Neural cell (in vitro differentiated cells): ENCODE measurements around the gene RETSAT. TPM values are rescaled to one million over a fixed set of nuclear protein-coding genes. Genes with fewer than 3 reads are reported as not detected.

Experiments
- H2AFZ ChIP-seq: fragments of 200-600, 300-800 bp; sonication (generic), shearing (Covaris generic); 2 replicates; pipeline ENCODE4 v1.6.0; 2014; ENCODE audit warnings: low read depth, mild to moderate bottlenecking, antibody characterized with exemption, low read length, moderate library complexity
- H3F3A ChIP-seq: fragments of 200-600 bp; shearing (Covaris generic); 2 replicates; pipeline ENCODE4 v1.6.1; 2016; ENCODE audit warnings: mild to moderate bottlenecking, moderate library complexity, mixed read lengths, antibody characterized with exemption, low read length; ENCODE audit not compliant: insufficient read depth, poor library complexity, severe bottlenecking
- H3K27ac ChIP-seq: fragments of 200-600, 300-800 bp; sonication (generic), shearing (Covaris generic); 2 replicates; pipeline ENCODE4 v1.5.1; 2014; ENCODE audit warnings: mild to moderate bottlenecking, low read length, moderate library complexity
- H3K27me3 ChIP-seq: fragments of 300-800, 200-600 bp; sonication (generic), shearing (Covaris generic); 2 replicates; pipeline ENCODE4 v1.6.0; 2014; ENCODE audit warnings: mild to moderate bottlenecking, low read depth, low read length, moderate library complexity; ENCODE audit not compliant: insufficient read depth
- H3K36me3 ChIP-seq: fragments of 300-800, 200-600 bp; sonication (generic), shearing (Covaris generic); 2 replicates; pipeline ENCODE4 v1.5.1; 2014; ENCODE audit warnings: mild to moderate bottlenecking, antibody characterized with exemption, low read length, moderate library complexity; ENCODE audit not compliant: insufficient read depth
- H3K4me2 ChIP-seq: fragments of 300-800, 200-600 bp; sonication (generic), shearing (Covaris generic); 2 replicates; pipeline ENCODE4 v1.6.0; 2014; ENCODE audit warnings: mild to moderate bottlenecking, low read length
- H3K4me3 ChIP-seq: fragments of 300-800, 200-600 bp; sonication (generic), shearing (Covaris generic); 2 replicates; pipeline ENCODE4 v1.5.1; 2014; ENCODE audit warnings: mild to moderate bottlenecking, low read length, moderate library complexity
- H3K79me2 ChIP-seq: fragments of 200-600 bp; shearing (Covaris generic); replicated peaks from 2 replicates; pipeline ENCODE4 v1.6.0; 2014; ENCODE audit warnings: mild to moderate bottlenecking, low read length, moderate library complexity; ENCODE audit not compliant: insufficient read depth
- H3K9ac ChIP-seq: fragments of 300-800, 200-600 bp; sonication (generic), shearing (Covaris generic); 2 replicates; pipeline ENCODE4 v1.6.1; 2016; ENCODE audit warnings: mild to moderate bottlenecking, low read length, mixed read lengths
- H3K9me2 ChIP-seq: fragments of 200-600 bp; shearing (Covaris generic); 2 replicates; pipeline ENCODE4 v1.6.1; 2016; ENCODE audit warnings: mild to moderate bottlenecking, low read length, mixed read lengths; ENCODE audit not compliant: insufficient read depth
- H3K9me3 ChIP-seq: fragments of 200-600, 300-800 bp; sonication (generic), shearing (Covaris generic); 2 replicates; pipeline ENCODE4 v1.6.1; 2016; ENCODE audit warnings: mild to moderate bottlenecking, mixed run types, low read length, moderate library complexity, mixed read lengths
- H4K20me1 ChIP-seq: fragments of 200-600 bp; shearing (Covaris generic); 2 replicates; pipeline ENCODE4 v1.6.1; 2016; ENCODE audit warnings: mild to moderate bottlenecking, mixed run types; ENCODE audit not compliant: insufficient read depth
- EP300 ChIP-seq: fragments of 450-650 bp; conservative IDR thresholded peaks from 2 replicates; pipeline ENCODE4 v1.6.1; 2014; ENCODE audit warnings: antibody characterized with exemption, mild to moderate bottlenecking, moderate library complexity; ENCODE audit not compliant: poor library complexity, severe bottlenecking
- EZH2 ChIP-seq: fragments of 200-600, 300-800 bp; shearing (Covaris generic), sonication (generic); IDR thresholded peaks from 2 replicates; pipeline ENCODE4 v1.6.1; 2014; ENCODE audit warnings: antibody characterized with exemption, low read length, borderline replicate concordance, mild to moderate bottlenecking; ENCODE audit not compliant: insufficient read depth, poor library complexity, severe bottlenecking
- MXI1 ChIP-seq: fragments of 450-650 bp; conservative IDR thresholded peaks from 2 replicates; pipeline ENCODE4 v1.6.1; 2014; ENCODE audit warnings: antibody characterized with exemption, mild to moderate bottlenecking; ENCODE audit not compliant: poor library complexity, severe bottlenecking
- POLR2AphosphoS5 ChIP-seq: IDR thresholded peaks from 2 replicates; pipeline ENCODE4 v1.6.1; 2012
- RAD21 ChIP-seq: fragments of 450-650 bp; conservative IDR thresholded peaks from 2 replicates; pipeline ENCODE4 v1.6.1; 2014; ENCODE audit warnings: antibody characterized with exemption, mild to moderate bottlenecking, moderate library complexity
- SMC3 ChIP-seq: fragments of 450-650 bp; conservative IDR thresholded peaks from 2 replicates; pipeline ENCODE4 v1.6.1; 2014; ENCODE audit warnings: antibody characterized with exemption, mild to moderate bottlenecking, moderate library complexity; ENCODE audit not compliant: poor library complexity
- TAF1 ChIP-seq: IDR thresholded peaks from 2 replicates; pipeline ENCODE4 v1.6.1; 2012; ENCODE audit warnings: low read depth
- polyA plus RNA-seq: library from polyadenylated mRNA; depleted of rRNA; stranded (reverse); fragments of >200 nt; gene quantifications from 2 replicates; pipeline ENCODE4 v1.2.3, GENCODE V29; 2014
- TF ChIP-seq, protein P1 (sequence below): IDR thresholded peaks from 2 replicates; pipeline ENCODE4 v1.6.1; 2012; ENCODE audit warnings: borderline replicate concordance
- TF ChIP-seq, protein P2 (sequence below): fragments of 450-650 bp; IDR thresholded peaks from 2 replicates; pipeline ENCODE4 v1.5.1; 2014; ENCODE audit warnings: antibody characterized with exemption, mild to moderate bottlenecking, moderate library complexity; ENCODE audit not compliant: poor library complexity, severe bottlenecking

The RETSAT gene
- polyA plus RNA-seq, 1 donor from 2014 or later = 10.9 TPM

DNA sequence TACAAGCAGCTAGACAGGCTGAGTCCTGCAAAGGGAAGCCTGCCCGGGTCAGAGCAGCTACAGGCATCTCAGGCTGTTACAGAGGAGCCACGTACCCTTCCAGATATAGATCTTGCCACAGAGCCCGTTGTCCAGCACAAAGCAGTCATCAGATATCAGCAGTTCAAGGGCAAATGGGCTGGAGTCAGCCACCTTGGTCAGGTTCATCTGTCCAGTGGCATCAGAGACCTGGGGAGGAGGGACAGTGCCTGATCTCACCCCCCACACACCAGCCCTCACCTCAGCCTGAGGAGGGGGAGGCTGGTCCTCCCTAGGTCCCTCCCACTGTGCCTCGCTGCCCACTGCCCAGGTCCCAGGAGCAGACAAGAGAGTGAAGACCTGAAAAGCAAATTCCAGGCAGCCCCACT lies 43.6 kb upstream of the RETSAT start:
- Histone ChIP-seq H2AFZ (no peak overlapping the region), H3K27ac (no peak overlapping the region), H3F3A (no peaks in the 10 kb centered on the region), H3K9me2 (no peaks in the 10 kb centered on the region), H3K9ac (no peak overlapping the region), H3K4me2 (no peak overlapping the region), H3K79me2 (no peaks in the 10 kb centered on the region), H3K4me3 (no peak overlapping the region), H4K20me1 (no peaks in the 10 kb centered on the region), H3K27me3 (no peaks in the 10 kb centered on the region), H3K36me3 (no peaks in the 10 kb centered on the region), H3K9me3 (no peaks in the 10 kb centered on the region)
- no peak for TF ChIP-seq POLR2AphosphoS5
- TF ChIP-seq, protein P1, sequence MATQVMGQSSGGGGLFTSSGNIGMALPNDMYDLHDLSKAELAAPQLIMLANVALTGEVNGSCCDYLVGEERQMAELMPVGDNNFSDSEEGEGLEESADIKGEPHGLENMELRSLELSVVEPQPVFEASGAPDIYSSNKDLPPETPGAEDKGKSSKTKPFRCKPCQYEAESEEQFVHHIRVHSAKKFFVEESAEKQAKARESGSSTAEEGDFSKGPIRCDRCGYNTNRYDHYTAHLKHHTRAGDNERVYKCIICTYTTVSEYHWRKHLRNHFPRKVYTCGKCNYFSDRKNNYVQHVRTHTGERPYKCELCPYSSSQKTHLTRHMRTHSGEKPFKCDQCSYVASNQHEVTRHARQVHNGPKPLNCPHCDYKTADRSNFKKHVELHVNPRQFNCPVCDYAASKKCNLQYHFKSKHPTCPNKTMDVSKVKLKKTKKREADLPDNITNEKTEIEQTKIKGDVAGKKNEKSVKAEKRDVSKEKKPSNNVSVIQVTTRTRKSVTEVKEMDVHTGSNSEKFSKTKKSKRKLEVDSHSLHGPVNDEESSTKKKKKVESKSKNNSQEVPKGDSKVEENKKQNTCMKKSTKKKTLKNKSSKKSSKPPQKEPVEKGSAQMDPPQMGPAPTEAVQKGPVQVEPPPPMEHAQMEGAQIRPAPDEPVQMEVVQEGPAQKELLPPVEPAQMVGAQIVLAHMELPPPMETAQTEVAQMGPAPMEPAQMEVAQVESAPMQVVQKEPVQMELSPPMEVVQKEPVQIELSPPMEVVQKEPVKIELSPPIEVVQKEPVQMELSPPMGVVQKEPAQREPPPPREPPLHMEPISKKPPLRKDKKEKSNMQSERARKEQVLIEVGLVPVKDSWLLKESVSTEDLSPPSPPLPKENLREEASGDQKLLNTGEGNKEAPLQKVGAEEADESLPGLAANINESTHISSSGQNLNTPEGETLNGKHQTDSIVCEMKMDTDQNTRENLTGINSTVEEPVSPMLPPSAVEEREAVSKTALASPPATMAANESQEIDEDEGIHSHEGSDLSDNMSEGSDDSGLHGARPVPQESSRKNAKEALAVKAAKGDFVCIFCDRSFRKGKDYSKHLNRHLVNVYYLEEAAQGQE = no peak
- TF ChIP-seq EP300 = no peak
- no peak for TF ChIP-seq SMC3
- no peak for TF ChIP-seq EZH2
- no peak for TF ChIP-seq RAD21
- TF ChIP-seq, protein P2, sequence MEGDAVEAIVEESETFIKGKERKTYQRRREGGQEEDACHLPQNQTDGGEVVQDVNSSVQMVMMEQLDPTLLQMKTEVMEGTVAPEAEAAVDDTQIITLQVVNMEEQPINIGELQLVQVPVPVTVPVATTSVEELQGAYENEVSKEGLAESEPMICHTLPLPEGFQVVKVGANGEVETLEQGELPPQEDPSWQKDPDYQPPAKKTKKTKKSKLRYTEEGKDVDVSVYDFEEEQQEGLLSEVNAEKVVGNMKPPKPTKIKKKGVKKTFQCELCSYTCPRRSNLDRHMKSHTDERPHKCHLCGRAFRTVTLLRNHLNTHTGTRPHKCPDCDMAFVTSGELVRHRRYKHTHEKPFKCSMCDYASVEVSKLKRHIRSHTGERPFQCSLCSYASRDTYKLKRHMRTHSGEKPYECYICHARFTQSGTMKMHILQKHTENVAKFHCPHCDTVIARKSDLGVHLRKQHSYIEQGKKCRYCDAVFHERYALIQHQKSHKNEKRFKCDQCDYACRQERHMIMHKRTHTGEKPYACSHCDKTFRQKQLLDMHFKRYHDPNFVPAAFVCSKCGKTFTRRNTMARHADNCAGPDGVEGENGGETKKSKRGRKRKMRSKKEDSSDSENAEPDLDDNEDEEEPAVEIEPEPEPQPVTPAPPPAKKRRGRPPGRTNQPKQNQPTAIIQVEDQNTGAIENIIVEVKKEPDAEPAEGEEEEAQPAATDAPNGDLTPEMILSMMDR = no peak
- no peak for TF ChIP-seq MXI1
- TF ChIP-seq TAF1 = no peak

DNA sequence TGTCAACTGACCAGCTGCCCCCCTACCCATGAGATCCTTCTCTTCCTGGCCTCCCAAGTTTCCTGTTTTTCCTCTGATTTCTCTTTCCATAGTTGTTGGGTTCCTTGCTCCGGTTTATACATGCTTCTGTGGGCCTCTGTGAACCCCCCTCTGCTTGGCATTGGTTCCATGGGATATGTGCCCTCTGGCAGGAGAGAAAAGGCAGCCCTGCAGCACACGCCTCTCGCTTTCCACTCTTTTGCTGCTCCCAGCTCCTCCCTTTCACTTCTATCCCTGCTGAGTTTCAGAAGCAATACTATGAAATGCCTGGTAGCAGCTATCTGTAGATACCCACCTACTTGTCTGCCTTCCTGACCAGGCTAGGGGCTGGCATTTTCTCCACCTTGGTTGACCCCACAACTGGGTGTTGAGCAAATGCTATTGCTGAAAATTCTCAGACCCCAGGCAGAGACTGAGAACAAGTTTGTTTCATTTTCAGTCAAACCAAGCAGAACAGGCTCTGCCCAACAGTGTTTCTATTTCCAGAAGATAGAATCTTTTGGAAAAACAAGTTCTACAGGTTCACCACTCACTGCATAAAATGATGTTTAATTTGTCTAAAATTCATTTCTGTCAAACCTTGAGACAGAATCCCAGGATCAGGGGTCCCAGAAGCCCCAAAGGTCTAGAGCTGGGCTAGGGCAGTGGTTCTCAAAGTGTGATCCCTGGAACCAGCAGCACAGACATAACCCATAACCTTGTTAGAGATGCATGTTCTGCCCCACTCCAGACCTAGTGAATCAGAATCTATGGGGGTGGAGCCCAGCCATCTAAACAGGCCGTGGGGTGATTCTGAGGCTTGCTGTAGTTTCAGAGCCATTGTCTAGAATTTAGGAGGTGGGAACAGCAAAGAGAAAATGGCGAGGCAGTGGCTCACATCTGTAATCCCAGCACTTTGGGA lies 42.5 kb upstream of the RETSAT start:
- Histone ChIP-seq H3K4me3 (no peak overlapping the region), H3K79me2 (no peaks in the 10 kb centered on the region), H2AFZ (no peak overlapping the region), H3K9ac (no peak overlapping the region), H3K36me3 (no peaks in the 10 kb centered on the region), H3K27ac (no peak overlapping the region), H3K4me2 (no peak overlapping the region), H3K27me3 (no peaks in the 10 kb centered on the region), H3K9me3 (no peaks in the 10 kb centered on the region), H3F3A (no peaks in the 10 kb centered on the region), H4K20me1 (no peaks in the 10 kb centered on the region), H3K9me2 (no peaks in the 10 kb centered on the region)
- TF ChIP-seq EP300 (no peak), TAF1 (no peak), RAD21 (no peak), EZH2 (no peak), POLR2AphosphoS5 (no peak), MXI1 (no peak), SMC3 (no peak)
- TF ChIP-seq, protein P1 = no peak
- TF ChIP-seq, protein P2 = no peak
